Measurements from ENCODE around the gene IFIT2.
"Not testable (repeated sequence)": the region's sequence is repeated elsewhere in the genome, so short reads cannot be mapped to it uniquely, and the experiment has no call there.

IFIT2 gene, protein sequence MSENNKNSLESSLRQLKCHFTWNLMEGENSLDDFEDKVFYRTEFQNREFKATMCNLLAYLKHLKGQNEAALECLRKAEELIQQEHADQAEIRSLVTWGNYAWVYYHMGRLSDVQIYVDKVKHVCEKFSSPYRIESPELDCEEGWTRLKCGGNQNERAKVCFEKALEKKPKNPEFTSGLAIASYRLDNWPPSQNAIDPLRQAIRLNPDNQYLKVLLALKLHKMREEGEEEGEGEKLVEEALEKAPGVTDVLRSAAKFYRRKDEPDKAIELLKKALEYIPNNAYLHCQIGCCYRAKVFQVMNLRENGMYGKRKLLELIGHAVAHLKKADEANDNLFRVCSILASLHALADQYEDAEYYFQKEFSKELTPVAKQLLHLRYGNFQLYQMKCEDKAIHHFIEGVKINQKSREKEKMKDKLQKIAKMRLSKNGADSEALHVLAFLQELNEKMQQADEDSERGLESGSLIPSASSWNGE

DNA sequence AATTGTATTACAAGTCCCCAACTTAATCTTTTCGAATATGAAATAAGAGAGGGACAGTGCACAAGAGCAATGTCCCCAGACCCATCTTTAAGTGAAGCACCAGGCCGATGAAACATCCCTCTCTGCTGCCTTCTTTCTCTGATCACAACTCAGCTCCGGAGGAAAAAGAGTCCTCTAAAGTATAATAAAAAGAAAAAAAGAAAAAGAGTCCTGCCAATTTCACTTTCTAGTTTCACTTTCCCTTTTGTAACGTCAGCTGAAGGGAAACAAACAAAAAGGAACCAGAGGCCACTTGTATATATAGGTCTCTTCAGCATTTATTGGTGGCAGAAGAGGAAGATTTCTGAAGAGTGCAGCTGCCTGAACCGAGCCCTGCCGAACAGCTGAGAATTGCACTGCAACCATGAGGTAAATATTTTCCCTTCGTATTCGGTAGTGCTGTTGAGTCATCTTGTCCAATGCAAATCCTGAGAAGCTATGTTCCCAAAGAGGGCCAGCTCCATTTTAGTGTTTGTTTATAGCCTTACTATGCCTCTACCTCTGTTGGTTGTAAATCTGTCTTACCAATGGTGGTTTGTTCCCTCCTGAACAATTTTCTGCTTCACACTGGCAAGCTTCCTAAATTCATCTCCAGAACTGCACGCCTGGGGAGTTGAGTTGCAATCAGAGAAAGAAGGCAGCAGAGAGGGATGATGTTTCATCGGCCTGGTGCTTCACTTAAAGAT lies at the start of gene IFIT2:
TSS of gene IFIT2 (plus strand) at position 326 of the 725 bp plus-strand sequence. CDS start at position 404, 78 bp downstream.
- no peak for DNase-seq

DNA sequence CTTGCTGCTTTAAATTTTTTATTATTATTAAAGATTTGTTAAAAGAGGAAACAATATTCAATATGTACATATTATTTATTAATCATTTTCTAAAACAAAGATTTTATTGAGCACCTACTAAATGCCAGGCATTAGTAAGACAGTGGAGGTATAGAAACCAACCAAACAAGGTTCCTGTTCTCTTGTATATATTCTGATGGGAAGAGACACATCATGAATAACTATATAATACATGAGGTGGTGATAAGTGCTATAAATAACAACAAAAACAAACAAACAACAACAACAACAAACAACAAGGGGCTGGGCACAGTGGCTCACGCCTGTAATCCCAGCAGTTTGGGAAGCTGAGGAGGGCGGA lies 49.6 kb upstream of the IFIT2 start:
- DNase-seq = no peak

DNA sequence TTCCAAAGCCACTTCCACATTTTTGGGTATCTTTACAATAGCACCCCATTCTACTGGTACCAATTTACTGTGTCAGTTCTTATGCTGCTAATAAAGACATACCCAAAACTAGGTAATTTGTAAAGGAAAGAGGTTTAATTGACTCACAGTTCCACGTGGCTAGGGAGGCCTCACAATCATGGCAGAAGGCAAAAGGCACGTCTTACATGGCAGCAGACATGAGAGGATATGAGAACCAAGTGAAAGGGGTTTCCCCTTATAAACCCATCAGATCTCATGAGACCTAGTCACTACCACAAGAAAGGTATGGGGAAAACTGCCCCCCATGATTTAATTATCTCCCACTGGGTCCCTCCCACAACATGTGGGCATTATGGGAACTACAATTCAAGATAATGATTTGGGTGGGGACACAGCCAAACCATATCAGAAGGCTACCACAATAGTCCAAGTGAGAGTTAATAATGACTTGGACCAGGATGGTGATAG lies 46.7 kb upstream of the IFIT2 start:
- DNase-seq = not testable (repeated sequence)

DNA sequence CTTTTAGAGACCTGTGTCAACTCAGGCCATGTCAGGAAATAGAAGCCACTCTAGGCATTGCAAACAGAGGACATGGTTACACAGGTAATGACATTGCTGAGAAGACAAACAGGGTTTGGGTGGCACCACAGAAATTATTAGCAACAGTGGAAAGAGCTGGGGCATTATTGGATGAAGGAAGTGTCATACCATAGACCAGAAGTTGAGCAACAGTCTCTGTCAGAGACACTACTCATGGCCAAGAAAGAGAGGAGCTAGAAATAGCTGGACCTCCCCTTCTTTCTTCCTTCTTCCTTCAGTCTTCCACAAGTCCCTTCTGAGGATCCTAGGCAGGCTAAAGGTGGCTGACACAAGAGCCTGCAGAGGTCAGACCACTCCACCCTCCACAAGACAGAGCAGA lies 46.1 kb upstream of the IFIT2 start:
- DNase-seq = no peak

DNA sequence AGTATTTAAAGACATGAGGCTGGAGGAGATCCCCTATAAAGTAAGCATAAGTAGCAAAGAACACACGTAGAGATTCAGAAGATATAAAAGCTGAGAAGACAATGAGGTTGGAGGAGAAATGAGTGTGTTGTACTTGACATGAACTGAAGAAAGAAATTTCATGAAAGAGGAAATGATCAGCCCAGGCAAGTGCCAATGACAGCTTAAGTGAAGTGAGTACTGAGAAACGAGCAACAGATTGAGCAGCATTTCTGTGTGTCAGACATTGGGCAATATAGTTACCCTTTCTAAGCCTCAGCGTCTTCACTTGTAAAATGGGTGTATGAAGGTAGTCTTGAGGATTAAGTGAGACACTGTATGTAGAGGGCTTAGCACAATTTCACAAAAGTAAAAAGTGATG lies 45.5 kb upstream of the IFIT2 start:
- no peak for DNase-seq

DNA sequence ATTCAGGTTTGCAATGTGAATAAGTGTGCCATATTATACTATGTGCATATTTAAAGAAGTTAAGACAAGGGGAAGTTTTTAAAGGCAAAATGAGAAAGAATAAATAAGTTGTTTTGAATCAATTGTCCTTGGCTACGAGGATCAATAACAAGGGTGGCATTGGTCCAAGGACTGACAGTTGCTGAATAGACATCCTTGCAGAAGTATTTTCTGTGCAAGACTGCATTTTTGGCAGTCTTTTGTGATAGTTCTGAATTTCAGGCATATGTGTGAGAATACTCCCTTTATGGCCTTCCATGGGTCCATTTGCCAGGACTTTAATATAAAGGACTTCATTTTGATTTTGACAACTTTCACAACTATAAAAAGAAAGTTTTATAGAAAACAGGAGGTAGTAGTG lies 44.9 kb upstream of the IFIT2 start:
- no peak for DNase-seq

DNA sequence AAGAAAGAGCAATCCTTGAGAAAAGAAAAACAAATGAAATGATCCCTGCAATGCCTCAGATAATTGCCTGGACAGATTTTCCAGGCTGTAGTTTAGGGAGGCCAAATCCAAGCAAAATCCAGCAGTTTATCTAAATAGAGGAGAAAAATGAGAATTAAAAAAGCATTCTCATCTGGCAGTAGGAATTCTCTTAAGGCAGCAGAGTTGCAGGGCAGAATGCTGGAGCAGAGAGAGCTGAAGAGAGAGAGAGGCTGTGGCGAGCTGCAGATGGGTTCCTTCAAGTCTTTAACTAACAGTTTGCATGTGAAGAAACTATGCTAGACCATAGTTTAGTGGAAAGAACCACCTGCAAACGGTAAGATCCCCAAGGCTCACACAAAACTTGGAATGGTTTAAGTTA lies 44.3 kb upstream of the IFIT2 start:
- DNase-seq = no peak

DNA sequence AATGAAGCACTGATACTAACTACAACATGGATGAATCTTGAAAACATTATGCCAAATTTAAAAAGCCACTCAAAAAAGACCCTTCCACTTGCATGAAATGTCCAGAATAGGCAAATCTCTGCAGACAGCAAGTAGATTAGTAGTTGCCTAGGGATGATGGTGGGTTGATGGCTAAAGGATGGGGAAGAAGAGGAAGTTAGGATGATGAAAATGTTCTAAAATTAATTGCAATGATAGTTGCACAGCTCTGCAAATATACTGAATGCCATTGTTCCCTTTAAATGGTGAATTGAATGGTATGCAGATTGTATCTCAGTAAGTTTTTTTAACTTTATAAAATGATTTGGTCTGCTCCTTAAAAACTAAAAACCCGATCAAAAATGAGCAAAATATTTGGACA lies 43.0 kb upstream of the IFIT2 start:
- DNase-seq = no peak

DNA sequence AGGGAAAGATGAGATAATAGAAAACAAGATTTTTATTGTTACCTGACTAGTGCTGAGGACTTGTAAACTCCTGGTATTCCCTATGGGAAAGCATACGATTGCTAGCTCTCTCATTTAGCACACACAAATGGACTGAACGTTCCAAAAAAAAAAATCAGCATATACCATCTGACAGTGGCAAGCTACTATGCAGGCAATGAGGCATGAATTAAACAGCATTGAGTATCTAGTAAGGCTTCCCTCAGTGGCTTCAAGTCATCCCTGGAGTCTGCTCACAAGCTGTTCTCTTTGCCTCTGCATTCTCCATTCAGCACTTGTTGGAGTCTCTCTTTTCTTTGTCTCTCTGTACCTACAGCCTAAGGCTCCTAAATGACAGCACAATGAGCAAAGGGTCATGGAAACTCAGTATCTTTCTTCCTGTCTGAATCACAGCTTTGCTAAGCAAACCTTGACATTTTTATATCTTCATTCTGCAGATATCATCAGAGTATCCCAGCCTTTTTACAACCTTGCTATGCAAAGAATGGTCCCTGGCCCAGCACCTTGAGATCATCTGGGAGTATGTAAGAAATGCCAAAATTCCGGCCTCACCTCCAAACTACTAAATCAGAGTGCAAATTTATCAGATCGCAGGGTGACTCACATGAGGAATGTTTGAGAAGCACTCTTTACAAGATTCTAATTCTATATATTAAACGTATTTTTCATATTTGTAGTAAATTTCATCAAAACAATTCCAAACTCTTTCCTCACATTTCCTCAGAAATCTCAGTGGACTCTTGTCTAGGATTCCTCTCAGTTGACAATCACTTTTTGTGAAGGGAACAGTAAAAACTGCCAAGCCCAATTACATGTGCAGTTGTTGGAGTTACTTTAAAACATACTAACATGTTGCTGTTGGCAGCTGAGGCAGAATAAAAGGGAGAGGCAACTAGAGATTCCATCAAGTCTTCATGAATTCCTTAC lies 39.5 kb upstream of the IFIT2 start:
- DNase-seq = no peak

DNA sequence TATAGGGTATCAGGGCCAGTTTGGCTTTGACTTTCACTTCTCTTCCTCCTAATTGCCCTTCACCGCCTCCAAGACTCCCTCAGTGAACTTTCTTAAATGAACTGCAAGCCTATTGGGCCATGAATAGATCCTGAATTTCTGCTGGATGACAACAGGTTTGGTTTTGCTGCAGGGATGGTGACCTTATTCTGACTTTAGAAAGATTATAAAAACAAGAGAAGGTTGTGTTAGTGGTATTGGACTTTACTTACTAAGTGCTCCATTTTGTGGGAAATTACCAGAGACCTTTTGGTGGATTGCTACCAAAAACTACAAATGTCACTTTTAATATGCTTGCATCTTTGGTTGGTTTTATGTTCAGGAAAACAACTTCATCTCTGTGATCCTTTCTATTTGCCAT lies 38.8 kb upstream of the IFIT2 start:
- DNase-seq = no peak

DNA sequence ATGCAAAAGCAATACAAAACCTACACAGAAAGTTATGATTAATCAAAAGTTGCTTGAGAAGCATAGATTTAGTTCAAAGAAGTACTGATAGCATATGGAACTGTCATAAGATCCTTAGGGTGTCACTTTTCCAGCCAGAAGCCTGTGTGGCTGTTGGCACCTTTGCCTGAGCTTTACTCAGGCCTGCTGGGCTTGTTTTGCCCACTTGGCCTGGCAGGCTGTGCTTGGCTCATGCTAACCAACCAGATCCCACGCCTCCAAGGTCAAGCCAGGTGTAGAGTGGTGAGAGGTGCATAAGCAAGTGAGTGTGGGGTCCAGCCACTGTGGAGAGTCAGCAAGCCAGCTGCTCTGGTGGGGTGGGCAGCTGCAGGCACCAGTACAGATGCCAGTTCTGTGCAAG lies 38.3 kb upstream of the IFIT2 start:
- DNase-seq = no peak

DNA sequence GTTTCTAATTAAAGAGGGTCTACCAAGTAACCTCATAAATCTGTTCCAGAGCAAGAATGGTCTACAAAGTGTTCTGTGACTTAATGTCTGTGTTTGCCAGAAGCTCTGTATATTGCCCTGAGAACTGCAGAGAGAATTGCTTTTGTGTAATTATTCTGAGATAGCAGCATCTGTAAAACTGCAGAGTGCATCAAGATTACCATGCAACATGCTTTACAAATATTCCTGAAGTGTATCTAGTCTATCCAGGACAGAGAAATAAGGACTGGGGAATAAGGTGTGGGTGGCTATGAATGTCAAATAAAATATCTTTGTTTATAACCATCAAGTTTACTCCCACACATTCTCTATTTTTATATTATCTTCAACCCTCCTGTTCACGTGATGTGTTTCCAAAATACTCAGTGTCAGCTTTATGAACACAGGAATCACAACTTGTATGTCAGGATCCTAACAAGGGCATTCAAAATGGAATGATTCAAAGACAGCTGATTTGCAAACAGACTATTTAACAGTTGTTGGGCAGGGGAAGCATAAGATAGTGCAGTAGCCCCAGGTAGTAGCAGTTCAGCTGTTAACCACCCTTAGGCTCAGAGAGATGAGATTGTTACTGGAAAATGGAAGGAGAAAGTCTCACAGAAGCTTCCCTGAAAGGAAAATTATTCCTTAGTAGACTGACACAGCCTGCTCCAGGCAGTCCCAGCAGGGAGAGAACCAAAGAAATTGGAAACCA lies 35.0 kb upstream of the IFIT2 start:
- no peak for DNase-seq

DNA sequence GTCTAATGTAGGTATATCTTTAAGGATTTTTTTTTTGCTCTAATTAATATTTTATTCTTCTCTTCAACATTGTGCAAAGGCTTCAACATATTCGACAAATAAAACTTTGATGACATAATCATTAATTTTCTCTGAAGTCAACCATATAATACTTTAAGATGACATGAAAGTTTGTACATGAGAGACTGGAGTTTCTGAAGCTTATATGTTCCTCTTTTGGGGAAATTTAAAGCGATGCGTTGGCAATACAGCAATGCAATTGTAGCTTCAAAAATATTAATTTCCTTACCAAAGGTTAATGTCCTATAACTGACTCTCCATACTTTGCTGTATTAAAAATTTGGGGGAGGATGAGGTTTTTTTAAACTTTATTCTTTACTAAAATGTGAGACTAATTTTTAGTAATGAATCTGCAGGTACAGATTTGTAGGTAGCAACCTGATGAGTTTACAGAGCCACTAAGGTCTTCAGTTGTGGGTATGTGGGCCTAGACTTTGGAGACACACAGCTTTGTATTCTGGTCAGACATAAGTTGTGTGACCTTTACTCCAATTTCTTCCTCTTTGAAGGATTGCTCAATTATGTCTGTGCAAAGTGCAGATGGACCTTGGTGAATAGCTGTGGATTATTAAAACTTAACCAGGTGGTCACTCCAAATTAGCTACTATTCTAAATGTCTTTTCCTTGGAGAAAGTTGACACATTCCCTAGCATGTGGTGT lies 32.3 kb upstream of the IFIT2 start:
- no peak for DNase-seq

DNA sequence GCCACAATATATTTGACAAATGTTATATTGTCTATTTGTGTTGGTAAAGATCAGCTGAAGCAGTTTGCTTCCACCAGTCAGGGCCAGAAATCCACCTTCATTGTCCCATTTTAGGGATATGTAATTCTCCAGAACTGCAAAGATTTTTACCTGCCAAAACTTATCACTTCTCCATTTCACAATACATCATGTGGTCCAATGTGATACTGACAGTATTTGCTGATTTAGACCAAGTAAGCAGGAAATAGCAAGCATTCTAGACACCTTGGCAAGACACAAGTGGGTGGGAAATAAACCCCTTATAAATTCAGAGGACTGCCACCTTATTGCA lies 31.7 kb upstream of the IFIT2 start:
- DNase-seq = no peak

DNA sequence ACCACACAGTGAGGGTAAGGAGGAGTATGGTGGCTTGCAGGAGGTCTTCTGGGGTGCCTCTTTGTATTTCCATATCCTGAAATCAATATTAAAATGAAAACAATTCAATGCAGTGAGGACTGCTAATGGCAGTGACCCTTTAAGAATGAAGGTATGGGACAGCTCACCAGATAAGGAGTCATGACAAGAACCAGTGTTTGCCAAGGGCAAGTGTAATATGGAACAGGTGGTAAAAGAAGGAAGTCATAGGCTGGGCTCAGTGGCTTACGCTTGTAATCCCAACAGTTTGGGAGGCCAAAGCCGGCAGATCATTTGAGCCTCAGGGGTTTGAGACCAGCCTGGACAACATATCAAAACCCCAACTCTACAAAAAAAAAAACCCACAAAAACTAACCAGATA lies 30.3 kb upstream of the IFIT2 start:
- no peak for DNase-seq

DNA sequence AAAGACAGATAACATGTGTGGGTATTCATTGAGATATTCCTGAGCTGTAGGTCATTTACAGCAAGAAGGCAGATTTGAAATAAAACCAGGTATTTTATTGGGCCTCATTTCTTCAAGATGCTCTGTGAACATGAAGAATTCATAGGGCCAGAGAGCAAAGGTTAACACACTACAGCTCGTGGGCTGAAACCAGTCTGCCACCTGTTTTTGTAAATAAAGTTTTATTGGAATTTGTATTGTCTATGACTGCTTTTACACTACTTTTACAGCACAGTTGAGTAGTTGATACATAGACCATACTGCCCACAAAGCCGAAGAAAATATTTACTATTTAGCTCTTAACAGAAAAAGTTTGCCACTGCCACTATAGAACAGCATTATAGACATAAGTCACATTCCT lies 28.2 kb upstream of the IFIT2 start:
- no peak for DNase-seq

DNA sequence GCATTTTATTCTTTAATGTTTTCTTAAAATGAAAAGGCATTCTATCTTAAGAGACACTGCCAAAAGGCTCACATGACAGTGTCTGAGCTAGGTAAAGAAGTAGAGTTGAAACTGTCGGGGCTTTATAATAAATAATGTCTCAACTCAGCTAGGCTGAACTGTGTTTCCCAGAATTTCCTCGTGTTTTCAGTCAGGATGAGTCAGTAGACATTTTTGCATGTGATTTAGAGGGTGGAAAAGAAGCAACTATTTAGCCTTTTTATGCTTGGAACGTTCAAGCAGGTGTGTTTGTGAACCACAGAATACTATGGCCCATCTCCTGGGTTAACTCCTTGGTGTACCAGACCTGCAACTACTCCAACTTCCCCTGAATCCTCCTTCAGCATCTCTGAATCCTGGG lies 26.9 kb upstream of the IFIT2 start:
- no peak for DNase-seq

DNA sequence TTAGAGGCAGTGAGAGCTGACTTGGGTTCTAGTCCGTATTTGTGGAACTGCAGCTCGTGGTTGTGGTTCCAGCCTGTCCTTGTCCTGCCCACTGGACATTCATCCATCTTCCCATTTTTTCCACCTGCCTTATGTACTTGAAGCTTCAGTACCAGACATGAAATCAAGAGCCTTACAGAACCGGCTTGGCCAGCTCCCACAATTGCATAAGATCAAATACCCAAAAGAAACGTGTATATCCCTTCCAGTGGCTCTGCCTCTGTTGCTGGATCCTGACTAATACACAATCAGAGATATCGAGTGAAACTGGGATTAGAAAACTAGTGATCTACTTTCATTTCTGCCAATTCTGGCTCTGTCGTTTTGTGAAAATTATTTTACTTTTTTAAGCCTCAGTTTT lies 26.5 kb upstream of the IFIT2 start:
- DNase-seq = no peak

DNA sequence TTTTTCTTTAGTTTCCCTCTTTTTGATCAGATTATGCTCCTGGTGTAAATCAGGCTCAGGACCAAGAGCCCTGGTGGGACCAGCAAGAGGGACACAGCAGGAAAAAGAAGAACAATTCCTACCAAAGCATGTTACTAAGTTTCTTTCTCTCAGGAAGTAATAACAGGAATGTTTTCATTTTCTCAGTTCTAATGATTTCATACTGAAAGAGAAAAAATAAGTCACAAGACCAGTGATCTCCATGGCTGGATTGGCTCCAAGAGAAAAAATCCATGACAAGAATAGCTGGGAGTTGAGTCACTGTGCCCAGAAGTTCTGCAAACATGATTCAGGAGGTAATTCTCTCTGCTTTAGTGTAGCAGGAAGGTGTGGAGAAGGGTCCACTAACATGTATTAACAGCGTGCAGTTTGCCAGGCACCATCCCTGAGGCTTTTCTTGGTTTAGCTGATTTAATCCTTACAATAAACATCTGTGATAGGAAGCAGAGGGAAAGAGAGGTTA lies 23.8 kb upstream of the IFIT2 start:
- DNase-seq = peak; percentile 32

DNA sequence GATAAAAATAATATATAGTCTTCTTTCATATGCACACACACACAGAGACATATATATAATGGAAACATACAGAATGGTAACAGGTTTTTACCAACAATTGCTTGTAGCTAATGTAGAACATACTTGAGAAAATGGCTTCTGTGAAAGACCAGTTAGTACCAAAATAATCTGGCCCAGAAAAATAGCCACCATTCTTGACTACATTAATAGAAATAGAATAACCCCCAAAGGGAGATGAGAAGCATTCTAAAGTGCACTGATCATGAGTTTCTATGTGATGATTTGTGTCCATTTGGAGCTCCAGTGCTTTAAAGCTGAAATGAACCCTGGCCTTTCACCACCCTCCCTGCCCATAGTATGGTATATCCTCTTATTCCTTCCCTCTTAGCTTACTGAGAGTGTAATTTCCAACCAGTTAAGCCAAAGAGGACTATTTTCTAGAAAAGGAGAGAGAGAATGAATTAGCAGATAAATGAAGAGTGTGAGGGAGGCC lies 22.9 kb upstream of the IFIT2 start:
- DNase-seq = no peak

DNA sequence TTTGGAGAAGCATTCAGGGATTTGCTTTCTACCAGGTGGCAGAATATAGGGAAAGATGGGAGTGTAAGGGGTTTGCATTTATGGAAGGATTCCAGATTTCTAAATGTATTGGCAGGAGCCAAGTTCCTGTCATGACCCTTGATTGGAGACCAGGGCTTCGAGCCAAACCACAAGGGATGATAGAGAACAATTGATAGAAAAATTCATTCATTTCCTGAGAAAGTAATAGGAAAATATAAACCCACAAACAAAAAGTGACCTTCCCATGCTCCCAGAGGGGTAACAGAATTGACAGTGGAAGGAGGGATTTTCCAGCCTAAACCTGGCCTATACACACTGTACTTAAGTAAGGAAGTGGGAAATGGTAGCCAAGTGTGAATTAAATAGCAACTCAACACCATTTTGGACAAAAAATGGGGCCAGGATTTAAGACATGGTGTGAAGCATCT lies 22.4 kb upstream of the IFIT2 start:
- DNase-seq = no peak
